GM19324 (cell line): ENCODE data around the gene CLEC2A.
A peak's percentile ranks its signal among the peaks of the same experiment; 100 is the strongest.
"Not testable (repeated sequence)": the region's sequence is repeated elsewhere in the genome, so short reads cannot be mapped to it uniquely, and the experiment has no call there.

Experiments
- ATAC-seq: cut with Tn5 transposase; IDR thresholded peaks from one replicate; pipeline ENCODE4 v1.9.1; 2021; ENCODE audit warnings: mild to moderate bottlenecking, moderate library complexity; ENCODE audit not compliant: unreplicated experiment, low FRiP score

Gene CLEC2A, protein sequence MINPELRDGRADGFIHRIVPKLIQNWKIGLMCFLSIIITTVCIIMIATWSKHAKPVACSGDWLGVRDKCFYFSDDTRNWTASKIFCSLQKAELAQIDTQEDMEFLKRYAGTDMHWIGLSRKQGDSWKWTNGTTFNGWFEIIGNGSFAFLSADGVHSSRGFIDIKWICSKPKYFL

DNA sequence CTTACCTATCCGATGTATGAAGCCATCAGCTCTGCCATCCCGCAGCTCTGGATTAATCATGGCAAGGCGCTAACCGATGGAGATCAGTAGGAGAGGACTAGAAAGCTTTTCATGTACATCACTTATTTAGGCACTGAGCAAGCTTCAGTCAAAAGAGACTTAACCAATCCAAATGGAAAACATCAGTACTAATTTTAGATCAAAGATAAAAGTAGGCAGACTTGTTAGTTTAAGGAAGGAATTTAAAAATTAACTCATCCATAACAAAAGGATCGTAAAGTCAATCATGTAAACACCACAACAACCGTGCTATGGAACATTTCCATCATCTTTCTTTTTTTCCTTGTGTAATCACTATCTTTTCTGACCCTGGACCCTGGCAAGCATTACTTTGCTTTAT, at the start of gene CLEC2A:
TSS of gene CLEC2A (minus strand) at position 101 of the 400 bp plus-strand sequence. CDS start at position 60, 41 bp downstream.
- no peak for ATAC-seq

DNA sequence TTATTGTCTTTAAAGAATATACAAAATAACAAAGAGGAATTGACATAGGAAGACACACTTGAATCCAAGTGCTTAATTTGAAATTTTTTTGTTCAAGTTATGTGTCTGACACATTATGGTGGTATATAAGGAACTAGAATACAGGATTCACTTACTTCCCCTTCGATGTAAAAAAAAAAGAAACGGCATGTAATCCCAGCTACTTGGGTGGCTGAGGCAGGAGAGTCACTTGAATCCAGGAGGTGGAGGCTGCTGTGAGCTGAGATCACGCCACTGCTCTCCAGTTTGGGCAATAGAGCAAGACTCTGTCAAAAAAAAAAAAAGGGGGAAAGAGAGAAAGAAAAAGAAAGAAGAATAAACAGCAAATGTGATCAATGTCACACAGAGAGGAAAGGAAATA, 48.0 kb upstream of the CLEC2A start:
- no peak for ATAC-seq

DNA sequence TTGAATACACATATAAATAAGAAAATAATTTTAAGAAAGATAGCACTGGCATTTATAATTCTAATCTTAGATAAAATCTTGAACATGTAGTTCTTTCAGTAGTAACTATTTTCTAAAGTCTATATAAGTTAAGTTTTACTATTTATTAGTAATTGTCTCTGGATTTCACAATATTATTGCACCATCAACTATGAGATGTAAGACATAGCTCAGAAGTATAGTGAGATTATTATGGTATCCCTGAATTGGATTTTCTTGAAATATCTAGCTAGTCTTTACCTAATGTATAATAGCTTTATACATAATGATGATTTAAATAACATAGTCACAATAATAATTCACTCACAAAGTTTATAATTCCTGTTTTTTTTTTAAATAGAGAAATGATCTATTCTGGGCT, 45.7 kb upstream of the CLEC2A start:
- ATAC-seq = no peak

DNA sequence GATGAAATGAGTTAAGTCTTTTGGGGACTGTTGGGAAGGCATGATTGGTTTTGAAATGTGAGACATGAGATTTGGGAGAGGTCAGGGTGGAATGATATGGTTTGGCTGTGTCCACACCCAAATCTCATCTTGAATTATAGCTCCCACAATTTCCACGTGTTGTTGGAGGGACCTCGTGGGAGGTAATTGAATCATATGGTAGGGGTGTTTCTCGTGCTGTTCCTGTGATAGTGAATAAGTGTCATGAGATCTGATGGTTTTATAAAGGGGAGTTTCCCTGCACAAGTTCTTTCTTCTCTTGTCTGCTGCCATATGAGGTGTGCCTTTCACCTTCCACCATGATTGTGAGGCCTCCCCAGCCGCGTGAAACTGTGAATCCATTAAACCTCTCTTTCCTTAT, 44.5 kb upstream of the CLEC2A start:
- ATAC-seq = not testable (repeated sequence)

DNA sequence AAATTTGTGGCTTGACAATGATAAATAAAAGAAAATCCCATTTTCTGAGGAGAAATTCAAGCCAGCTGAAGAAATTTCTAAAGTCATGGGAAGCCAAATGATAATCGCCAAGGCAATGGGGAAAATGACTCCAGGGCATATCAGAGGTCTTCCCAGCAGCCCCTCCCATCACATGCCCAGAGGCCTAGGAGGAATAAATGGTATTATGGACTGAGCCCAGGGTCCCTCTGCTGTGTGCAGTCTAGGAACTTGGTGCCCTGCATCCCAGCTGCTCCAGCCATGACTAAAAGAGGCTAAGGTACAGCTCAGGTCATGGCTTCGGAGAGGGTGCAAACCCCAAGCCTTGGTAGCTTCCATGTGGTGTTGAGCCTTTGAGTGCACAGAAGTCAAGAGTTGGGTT, 43.4 kb upstream of the CLEC2A start:
- ATAC-seq = no peak

DNA sequence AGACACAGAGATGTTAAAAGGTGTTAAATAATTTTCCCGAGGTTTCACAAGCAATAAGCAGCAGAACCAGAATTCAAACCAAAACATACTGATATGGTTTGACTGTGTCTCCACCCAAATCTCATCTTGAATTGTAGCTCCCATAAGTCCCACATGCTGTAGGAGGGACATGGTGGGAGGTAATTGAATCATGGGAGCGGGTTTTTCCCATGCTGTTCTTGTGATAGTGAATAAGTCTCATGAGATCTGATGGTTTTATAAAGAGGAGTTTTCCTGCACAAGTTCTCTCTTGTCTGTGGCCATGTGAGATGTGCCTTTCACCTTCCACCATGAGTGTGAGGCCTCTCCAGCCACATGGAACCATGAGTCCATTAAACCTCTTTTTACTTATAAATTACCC, 42.6 kb upstream of the CLEC2A start:
- not testable (repeated sequence) for ATAC-seq

DNA sequence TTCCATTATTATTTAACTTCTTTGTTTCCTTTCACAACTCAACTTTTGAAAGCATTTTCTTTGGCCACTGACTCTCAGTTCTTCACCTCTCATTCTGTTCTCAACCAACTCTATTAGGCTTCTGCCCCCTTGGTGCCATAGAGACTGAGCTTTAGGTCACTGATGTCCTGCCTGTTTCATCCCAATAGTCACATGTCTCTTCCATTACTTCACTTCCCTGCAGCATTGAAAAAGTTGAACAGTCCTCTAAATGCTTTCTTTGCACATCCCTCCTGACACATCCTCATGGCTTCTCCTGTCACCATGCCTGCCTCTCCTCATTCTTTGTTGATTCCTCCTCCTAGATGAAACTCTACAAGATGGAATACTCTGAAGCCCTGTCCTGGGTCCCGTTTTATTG, 41.8 kb upstream of the CLEC2A start:
- ATAC-seq = no peak

DNA sequence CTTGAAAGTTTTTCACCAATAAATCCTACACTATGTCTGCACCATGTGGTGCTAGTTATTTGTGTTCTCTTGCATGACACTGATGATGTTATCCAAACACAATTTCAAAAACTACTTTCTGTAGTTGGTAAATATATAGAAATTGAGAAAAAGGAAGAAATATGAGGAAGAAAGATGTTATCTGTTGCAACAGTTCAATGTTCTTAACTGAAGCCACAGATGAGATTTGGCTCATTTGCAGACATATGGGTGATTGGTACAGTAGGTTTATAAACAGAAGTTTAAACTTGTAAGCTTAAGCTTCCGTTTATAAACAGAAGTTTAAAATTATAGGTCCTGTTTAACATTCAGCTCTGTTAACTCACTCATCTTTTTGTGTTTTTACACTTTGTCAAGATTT, 39.0 kb upstream of the CLEC2A start, which contains the start of gene CLEC12A:
TSS of gene CLEC12A (plus strand) at position 229 of the 400 bp plus-strand sequence. CDS start 188 bp downstream, outside the sequence.
- no peak for ATAC-seq

DNA sequence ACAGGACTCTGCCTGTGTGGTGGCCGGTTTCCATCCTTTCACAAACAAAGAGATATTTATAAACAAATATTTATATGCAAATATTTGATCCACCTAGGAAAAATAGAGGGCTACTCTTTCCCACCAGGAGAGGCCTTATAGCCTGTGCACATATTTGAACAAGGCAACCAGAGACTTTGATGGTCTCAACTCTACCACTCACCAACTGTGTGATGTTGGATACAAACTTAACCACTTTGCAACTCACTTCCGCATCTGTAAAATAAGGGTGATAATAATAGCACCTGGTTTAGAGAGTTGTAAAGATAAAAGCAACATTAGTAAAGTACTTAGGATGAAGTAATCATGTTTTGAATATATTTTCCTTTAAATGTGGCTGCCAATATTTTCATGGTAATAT, 37.5 kb upstream of the CLEC2A start:
- no peak for ATAC-seq

DNA sequence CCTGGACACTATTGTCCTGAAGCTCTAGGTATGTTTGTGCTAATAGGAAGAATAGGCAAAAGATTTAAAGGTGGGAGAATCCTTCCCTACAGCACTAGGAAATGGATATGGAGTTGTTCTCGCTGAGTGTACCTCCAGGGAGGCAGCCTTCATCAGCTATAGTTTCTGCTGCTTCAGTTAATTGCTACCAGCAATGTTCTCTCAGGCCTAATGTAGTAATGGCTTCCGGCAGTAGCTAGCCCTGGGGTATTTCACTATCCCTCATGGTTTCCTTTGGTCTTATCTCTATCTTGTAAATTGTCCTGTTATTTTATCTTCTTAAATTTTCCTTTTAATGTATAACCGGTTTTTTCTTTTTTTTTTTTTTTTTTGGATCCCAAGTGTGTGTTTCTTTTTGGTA, 29.7 kb upstream of the CLEC2A start:
- no peak for ATAC-seq

DNA sequence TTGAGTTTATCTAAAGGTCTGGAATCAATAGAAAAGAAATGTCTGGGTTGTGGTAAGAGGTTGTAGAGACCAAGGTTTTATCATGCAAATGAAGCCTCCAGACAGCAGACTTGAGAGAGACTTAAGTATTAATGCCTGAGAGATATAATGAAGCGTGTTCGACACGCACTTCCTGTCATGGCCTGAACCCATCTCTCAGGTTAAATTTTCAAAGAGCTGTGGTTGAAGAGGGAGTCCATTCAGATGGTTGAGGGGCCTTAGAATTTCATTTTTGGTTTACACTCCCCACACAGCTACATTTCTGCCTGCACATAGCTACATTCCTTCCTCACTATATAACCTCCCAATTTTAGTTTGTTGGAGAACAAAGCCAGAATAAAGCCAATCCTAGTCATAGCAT, 28.9 kb upstream of the CLEC2A start:
- ATAC-seq = peak; percentile 79

DNA sequence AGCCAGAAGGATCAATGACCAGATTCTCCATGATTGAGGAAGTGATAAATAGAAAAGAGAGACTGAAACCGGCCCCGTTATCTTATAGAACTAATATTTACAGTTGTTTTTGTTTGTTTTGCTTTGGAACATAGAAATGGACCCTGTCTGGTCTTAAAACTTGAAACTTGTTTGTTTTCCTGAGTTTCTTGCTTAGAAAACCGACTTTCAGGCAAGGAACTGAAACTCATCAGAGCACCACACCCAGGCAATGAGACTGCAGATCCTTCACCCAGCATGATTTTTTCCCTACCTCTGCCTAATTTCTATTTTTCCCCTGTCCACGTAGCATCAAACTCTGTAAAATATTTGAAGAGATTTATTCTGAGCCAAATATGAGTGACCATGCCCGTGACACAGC, 28.4 kb upstream of the CLEC2A start:
- peak; percentile 17 for ATAC-seq

DNA sequence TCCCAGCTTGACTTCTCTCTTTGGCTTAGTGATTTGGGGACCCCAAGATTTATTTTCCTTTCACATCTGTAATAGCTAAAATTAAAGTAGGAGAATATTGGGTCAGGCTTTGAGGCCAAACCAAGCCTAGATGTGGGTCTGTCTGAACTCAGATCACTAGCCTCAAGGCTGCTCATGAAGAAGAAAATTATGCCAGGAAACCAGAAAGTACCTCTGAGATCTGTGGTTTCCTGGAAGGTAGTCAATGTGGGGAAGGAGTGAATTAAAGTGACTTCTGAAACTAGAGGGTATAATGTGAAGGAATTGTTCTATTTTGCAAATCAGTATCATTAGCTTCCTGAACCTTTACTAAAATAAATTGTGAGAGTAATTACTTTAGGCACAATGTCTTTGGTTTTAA, 25.7 kb upstream of the CLEC2A start:
- ATAC-seq = no peak

DNA sequence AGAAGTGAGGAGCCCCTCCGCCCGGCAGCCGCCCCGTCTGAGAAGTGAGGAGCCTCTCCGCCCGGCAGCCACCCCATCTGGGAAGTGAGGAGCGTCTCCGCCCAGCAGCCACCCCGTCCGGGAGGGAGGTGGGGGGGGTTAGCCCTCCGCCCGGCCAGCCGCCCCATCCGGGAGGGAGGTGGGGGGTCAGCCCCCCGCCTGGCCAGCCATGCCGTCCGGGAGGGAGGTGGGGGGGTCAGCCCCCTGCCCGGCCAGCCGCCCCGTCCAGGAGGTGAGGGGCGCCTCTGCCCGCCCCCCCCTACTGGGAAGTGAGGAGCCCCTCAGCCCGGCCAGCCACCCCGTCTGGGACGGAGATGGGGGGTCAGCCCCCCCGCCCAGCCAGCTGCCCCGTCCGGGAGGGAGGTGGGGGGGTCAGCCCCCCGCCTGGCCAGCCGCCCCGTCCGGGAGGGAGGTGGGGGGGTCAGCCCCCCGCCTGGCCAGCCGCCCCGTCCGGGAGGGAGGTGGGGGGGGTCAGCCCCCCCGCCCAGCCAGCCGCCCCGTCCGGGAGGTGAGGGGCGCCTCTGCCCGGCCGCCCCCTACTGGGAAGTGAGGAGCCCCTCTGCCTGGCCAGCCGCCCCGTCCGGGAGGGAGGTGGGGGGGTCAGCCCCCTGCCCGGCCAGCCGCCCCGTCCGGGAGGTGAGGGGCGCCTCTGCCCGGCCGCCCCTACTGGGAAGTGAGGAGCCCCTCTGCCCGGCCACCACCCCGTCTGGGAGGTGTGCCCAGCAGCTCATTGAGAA, 21.0 kb upstream of the CLEC2A start:
- not testable (repeated sequence) for ATAC-seq

DNA sequence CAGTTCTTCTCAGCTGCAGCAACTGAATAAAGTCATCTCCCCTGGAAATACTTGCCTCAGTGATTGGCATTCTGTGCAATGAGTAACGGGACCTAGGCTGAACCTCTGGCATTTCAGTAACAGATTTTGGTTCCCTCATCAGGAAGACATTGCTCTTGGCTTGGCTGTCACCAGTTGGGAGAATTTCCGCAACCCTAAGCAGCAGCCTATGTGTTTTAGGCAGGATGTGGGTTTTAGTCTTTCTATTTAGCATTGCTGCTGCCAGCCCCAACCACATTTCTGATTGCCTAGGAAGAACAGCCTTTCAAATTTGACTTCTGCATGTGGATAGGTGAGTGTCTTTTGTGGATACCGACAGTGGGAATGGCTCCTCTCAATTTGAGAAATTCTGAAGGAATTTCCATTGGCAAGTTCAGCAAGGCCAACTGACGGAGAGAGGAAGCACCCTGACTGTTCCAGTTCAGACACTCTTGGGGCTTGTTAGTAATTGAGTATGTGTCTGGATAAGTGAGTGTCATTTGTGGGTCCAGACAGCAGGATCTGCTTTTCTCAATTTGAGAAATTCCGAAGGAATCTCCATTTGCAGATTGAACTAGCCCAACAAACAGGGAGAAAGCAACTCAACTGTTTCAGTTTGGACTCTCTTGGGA, 19.0 kb upstream of the CLEC2A start:
- no peak for ATAC-seq

DNA sequence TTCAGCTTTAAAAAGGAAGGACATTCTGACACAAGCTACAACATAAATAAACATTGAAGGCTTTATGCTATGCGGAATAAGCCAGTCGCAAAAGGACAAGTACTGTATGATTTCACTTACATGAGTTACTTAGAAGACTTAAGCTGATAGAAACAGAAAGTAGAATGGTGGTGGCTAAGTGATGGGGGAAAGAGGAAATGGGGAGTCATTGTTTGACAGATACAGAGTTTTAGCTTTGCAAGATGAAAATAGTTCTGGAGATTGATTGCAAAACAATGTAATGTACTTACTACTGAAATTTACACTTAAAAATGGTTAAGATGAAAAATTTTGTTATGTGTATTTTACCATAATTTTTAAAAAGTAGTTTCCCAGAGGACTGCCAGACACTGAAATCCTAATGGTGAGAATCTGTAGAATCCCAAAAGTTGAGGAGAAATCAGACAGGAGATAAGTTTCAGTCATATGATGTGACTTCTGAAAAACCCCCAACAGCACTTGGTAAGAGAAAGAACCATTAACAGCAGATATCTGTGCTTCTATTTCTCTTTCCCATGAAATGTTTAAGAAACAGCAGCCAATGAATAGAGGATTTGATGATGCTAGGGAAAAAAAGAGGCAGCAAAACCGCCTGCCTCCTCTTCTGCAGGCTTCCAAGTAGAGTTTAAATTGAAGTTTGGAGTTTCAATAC, 16.6 kb upstream of the CLEC2A start:
- peak; percentile 85 for ATAC-seq

DNA sequence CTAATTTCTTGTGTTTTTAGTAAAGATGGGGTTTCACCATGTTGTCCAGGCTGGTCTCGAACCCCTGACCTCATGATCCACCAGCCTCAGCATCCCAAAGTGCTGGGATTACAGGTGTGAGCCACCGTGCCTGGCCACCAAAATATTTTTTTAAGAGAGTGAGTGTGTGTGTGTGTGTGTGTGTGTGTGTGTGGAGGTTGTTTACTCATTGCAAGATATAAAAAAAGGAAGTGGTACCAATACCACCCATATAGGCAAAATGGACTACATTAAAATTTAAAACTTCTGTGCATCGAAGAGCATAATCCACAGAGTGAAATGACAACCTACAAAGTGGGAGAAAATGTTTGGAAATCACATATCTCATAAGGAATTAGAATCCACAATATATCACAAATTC, 15.5 kb upstream of the CLEC2A start:
- no peak for ATAC-seq

DNA sequence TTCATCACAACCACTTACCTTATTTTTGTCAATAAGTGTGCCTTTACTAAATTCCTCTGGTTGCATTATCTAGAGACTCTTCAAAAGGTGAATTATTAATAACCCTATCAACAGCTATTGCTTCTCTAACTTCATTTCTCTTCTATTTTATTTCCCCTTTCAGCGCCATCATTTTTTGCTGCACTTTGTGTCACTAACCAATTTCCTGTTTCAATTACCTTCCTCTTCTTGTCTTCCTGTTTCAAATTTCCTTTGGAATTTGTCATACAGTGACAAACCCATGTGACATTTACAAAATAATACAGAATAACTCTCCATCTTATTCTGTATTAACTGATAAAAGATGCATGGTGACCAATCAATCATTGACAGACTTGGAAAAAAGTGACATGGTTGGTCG, 12.2 kb upstream of the CLEC2A start:
- ATAC-seq = no peak

DNA sequence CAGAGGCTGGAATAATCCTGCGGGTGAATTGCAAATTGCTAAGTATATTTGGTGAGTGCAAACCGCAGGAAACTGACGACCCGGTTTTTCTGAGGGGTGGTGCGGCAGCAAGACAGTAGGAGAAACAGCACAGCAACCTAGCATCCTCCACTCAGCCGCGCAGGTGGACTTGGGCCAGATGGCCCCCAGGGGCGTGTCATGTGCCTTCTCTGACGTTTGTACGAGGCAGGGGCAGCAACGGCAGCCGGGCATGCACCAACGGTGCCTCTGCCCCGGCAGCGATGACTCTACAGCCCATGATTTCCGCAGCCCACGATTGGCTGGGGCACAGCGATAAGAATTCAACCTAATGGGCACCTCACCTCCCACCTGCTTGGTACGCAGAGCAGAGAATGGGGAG, 11.1 kb upstream of the CLEC2A start:
- no peak for ATAC-seq

DNA sequence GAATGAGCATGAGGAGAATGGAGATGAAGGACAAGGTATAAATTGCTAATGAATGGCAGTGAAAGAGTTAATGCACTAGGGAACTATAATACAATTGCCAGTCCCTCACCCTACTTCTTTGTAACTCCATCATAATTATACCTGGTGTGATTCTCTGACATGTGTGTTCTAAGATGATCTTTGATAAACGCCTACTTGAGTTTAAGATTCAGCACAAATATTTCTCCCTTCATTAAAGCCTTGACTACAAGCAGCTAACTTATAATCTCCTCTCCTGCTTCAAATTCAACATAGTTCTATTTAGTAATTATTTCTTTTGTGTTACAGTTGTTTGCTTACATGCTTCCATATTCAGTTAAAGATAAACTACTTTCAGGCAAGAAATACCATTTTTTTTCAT, 9.7 kb upstream of the CLEC2A start:
- ATAC-seq = no peak

DNA sequence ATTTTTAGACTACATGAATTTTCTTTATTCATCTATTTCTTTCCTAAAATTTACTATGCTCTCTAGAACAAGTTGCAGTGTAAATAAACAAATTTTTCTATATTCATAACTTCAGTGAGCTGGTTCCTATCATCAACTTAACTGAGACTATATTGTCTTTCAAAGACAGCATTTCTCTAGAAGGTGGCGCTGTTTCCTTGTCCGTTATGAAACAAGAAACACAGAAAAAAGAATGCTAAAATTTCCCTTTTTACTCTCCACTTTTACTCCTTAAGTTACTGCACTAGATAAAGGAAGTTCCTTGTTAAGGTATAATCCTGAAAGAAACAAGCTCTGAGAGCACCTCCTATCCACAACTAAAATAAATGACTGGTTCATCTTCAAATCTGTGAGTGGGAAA, 8.2 kb upstream of the CLEC2A start:
- ATAC-seq = no peak
